ENCODE data around the gene CHAC1. TPM values are rescaled to one million over a fixed set of nuclear protein-coding genes. Genes with fewer than 3 reads are reported as not detected.

Gene CHAC1
- total and polyA plus RNA-seq, 8 donors, result 1.3 to 61.6 (median 5.0) TPM

DNA sequence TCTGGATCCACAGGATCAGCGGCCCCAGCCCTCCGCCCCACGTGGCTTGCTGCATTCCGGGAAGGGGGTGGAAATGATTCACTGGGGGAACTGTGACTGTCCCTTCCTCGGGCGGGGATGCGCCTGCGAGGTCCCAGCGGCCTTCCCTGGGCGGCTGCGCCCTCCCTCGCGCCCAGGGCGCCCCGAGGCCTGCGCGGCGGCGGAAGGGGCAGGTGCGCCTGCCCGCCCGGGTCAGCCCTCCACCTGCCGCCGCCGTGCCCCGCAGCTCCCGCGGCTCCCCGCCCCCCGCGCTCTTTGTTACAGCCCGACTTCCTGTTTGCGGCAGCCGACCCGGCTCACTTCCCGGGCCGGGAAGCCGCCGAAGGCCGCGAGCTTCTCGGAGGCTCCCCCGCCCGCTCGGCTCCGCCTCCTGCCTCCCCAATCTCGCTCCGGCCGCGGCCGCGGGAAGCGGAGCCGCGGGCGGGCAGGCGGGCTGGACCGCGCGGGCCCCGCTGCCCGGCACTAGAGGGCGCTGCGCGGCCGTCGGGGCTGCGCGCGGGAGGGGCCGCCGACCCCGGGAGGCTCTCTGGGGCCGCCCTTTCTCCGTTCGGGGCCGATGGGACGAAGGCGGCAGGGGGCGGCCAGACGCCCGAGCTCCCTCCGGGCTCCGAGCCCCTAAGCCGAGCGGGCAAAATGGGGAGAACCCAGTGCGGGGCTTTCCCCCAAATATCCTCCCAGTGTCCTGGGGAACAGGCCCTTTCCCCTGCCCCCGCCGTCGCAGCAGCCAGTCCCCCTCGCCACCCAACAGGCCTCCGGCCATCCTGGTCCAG lies 11.5 kb upstream of the CHAC1 start:
- Histone ChIP-seq H3K4me1 (peaks cover 22 to 54% (median 37%) of the 10 kb centered on the region in 4 donors), H3K27me3 (no peaks in the 10 kb centered on the region), H3K4me3 (peak overlapping the region; percentile 52 to 59 (median 54)), H3K27ac (peak overlapping the region; percentile 79 to 90 (median 88)), H3K36me3 (peaks cover 0 to 2% (median 0%) of the 10 kb centered on the region in 4 donors), H3K9me3 (no peaks in the 10 kb centered on the region)
- intact Hi-C loops (cut with DNase I; ENCODE audit: low total_unique reads), result no loop called here
- TF ChIP-seq, protein P1, sequence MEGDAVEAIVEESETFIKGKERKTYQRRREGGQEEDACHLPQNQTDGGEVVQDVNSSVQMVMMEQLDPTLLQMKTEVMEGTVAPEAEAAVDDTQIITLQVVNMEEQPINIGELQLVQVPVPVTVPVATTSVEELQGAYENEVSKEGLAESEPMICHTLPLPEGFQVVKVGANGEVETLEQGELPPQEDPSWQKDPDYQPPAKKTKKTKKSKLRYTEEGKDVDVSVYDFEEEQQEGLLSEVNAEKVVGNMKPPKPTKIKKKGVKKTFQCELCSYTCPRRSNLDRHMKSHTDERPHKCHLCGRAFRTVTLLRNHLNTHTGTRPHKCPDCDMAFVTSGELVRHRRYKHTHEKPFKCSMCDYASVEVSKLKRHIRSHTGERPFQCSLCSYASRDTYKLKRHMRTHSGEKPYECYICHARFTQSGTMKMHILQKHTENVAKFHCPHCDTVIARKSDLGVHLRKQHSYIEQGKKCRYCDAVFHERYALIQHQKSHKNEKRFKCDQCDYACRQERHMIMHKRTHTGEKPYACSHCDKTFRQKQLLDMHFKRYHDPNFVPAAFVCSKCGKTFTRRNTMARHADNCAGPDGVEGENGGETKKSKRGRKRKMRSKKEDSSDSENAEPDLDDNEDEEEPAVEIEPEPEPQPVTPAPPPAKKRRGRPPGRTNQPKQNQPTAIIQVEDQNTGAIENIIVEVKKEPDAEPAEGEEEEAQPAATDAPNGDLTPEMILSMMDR (IDR thresholded peaks at IDR 0.05), result peak in 3 of 7 experiments; percentile 48 to 89 (median 51)
- no peak for TF ChIP-seq EP300 (IDR thresholded peaks at IDR 0.05)
- peak in 1 of 3 donors; percentile 47 for TF ChIP-seq POLR2AphosphoS5 (IDR thresholded peaks at IDR 0.05)
- no peak for TF ChIP-seq POLR2A (IDR thresholded peaks at IDR 0.05)
- DNase-seq, result peak; percentile 80 to 94
- 0 to 1% (median 1%) methylated on average over 25 to 92 of the region's 92 CpGs for WGBS, 5 donors

DNA sequence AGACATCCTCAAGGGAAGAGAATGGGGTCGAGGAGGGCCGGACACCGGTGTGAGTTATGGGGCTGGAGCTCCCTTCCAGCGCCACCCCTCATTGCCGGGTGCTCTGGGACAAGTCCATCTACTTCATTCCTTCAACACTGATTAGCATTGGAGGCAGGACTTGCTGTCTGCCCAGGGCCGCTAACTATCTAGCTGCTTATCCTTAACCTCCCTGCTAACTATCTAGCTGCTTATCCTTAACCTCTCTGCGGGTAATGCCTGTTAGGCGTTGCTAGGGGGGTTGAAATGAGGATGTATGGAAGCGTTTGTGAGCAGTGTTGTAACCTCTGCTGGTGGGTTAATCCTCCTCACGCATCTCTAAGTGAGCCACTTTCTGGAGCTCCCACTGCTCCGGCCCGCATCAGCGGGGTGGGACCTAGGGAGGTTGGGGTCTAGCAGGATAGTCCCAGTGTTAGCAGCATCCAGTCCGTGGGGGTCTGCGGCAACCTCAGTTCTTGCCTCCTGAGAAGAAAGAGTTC lies 10.9 kb upstream of the CHAC1 start:
- no peaks in the 10 kb centered on the region for H3K27me3 ChIP-seq
- no peaks in the 10 kb centered on the region for H3K9me3 ChIP-seq
- WGBS, 5 donors, result 40 to 48% (median 44%) methylated on average over 15 of the region's 15 CpGs
- TF ChIP-seq EP300 (IDR thresholded peaks at IDR 0.05) (no peak), POLR2A (IDR thresholded peaks at IDR 0.05) (no peak), POLR2AphosphoS5 (IDR thresholded peaks at IDR 0.05) (no peak)
- peak overlapping the region; percentile 79 to 90 (median 88) for H3K27ac ChIP-seq
- H3K4me1 ChIP-seq, result peaks cover 22 to 54% (median 37%) of the 10 kb centered on the region in 4 donors
- no peaks in the 10 kb centered on the region for H3K36me3 ChIP-seq
- peak overlapping the region; percentile 52 to 59 (median 54) for H3K4me3 ChIP-seq
- no peak for DNase-seq
- intact Hi-C loops (cut with DNase I; ENCODE audit: low total_unique reads), result no loop called here

DNA sequence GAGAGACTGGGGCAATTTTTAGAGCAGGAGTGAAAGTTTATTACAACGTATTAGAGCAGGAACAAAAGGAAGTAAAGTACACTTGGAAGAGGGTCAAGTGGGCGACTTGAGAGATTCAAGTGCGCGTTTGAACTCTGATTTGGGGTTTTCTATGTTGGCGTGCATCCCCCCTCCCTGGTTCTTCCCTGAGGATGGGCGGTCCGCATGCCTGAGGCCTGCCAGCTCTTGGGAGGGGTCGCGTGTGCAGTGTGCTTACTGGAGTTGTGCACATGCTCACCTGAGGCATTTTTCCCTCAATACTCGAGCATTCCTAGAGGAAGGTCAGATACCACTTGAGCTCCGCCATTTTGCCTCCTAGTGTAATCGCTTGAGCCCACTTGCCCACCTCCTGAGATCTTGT lies 10.4 kb upstream of the CHAC1 start:
- 67 to 75% (median 74%) methylated on average over 12 of the region's 12 CpGs for WGBS, 5 donors
- Histone ChIP-seq H3K27me3 (no peaks in the 10 kb centered on the region), H3K9me3 (no peaks in the 10 kb centered on the region), H3K36me3 (no peaks in the 10 kb centered on the region), H3K4me3 (peak overlapping the region in 1 of 4 donors; percentile 59), H3K27ac (peak overlapping the region in 4 of 5 donors; percentile 79 to 90 (median 89)), H3K4me1 (peaks cover 22 to 54% (median 37%) of the 10 kb centered on the region in 4 donors)
- intact Hi-C loops (cut with DNase I; ENCODE audit: low total_unique reads), result no loop called here
- DNase-seq, result no peak
- no peak for TF ChIP-seq POLR2AphosphoS5 (IDR thresholded peaks at IDR 0.05)
- no peak for TF ChIP-seq EP300 (IDR thresholded peaks at IDR 0.05)
- TF ChIP-seq POLR2A (IDR thresholded peaks at IDR 0.05), result no peak
- TF ChIP-seq, protein P1 (IDR thresholded peaks at IDR 0.05), result no peak

DNA sequence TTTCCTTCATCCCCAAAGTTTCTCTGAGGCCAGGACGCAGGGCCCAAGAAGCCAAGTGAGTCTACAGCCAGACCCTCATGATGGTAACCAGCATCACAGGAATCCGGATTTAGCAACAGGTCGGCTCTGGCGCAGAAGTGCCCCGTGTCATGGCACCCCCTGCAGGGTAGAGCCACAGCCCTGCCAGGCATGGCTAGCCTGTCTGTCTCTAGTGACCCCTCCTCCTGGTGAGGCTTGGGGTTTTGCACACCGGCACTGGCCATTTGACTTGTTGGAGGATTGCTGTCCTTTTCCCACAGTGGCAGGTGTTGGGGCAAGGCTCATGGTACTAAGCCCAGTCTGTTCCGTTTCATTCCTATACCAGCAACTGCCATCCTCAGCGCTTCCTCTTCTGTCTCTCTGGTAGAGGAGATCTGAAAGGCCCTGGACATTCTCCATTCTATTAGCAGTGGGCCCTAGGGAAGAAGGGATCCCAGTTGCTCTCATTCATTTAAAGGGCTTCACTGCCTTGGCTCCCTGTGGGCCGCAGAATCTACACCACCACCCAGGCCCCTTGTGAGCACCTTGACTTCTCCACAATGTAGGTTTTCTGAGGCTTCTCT lies 9.4 kb upstream of the CHAC1 start:
- no peaks in the 10 kb centered on the region for H3K36me3 ChIP-seq
- H3K9me3 ChIP-seq, result no peaks in the 10 kb centered on the region
- peaks cover 22 to 54% (median 37%) of the 10 kb centered on the region in 4 donors for H3K4me1 ChIP-seq
- no peak for DNase-seq
- H3K27me3 ChIP-seq, result no peaks in the 10 kb centered on the region
- WGBS, 5 donors, result 93 to 96% (median 95%) methylated on average over 9 of the region's 9 CpGs
- no peak for TF ChIP-seq EP300 (IDR thresholded peaks at IDR 0.05)
- TF ChIP-seq, protein P1 (IDR thresholded peaks at IDR 0.05), result no peak
- TF ChIP-seq POLR2A (IDR thresholded peaks at IDR 0.05), result no peak
- no peak for TF ChIP-seq POLR2AphosphoS5 (IDR thresholded peaks at IDR 0.05)
- no peak overlapping the region for H3K4me3 ChIP-seq
- H3K27ac ChIP-seq, result no peak overlapping the region
- intact Hi-C loops (cut with DNase I; ENCODE audit: low total_unique reads), result no loop called here
